D721Med (cell line): ENCODE data around the gene RPSA.

Source experiments
- DNase-seq: peaks from one replicate; pipeline ENCODE4 v3.0.0; 2011; ENCODE audit warnings: low spot score; ENCODE audit not compliant: insufficient read length
- FAIRE-seq: peaks from 2 replicates; lab custom pipeline; 2011; peaks lifted over from hg19 to GRCh38; lab: Jason Lieb, UNC
- CTCF ChIP-seq: IDR thresholded peaks from 2 replicates; pipeline ENCODE4 v1.5.1; 2012; ENCODE audit warnings: mild to moderate bottlenecking, control low read depth; ENCODE audit not compliant: insufficient read depth; ENCODE audit errors: missing control alignments

The RPSA gene

GRCh38 chr3:39420543-39420942 lies 14.0 kb downstream of the RPSA start:
- DNase-seq: no peak
- FAIRE-seq: no peak
- TF ChIP-seq CTCF: no peak

GRCh38 chr3:39423436-39423970 lies 17.0 kb downstream of the RPSA start:
- no peak for TF ChIP-seq CTCF
- FAIRE-seq (no peak), DNase-seq (no peak)

GRCh38 chr3:39426312-39426711 lies 19.8 kb downstream of the RPSA start:
- TF ChIP-seq CTCF: no peak
- no peak for FAIRE-seq

GRCh38 chr3:39427506-39427905 lies 21.0 kb downstream of the RPSA start:
- no peak for TF ChIP-seq CTCF
- DNase-seq (no peak), FAIRE-seq (no peak)

More at GRCh38 chr3:39426312-39426711, 19.8 kb downstream of the RPSA start:
- DNase-seq: no peak

- DNase-seq: no peak
- no peak for TF ChIP-seq CTCF
- FAIRE-seq: no peak
Measured at GRCh38 chr3:39428745-39429201, 22.3 kb downstream of the RPSA start.

DNA sequence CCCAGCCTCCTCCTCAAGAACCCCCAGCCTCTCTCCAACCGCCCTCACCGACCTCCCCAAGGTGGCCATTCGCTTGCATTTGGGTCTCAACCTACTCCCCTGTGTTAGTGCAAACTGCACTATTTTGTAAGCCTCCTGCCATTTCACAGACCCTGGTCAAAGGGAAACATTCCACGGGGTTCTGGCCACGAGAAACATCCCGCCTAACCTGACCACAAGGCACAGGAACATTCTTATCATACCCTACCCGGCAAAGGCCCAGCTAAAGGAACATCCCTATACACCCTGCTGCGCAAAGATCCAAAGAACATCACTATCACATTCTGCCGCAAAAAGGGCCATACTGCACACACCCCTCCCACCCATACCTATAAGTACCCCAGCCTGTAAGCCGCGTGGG lies 22.9 kb downstream of the RPSA start:
- FAIRE-seq: no peak
- DNase-seq: no peak
- no peak for TF ChIP-seq CTCF

DNA sequence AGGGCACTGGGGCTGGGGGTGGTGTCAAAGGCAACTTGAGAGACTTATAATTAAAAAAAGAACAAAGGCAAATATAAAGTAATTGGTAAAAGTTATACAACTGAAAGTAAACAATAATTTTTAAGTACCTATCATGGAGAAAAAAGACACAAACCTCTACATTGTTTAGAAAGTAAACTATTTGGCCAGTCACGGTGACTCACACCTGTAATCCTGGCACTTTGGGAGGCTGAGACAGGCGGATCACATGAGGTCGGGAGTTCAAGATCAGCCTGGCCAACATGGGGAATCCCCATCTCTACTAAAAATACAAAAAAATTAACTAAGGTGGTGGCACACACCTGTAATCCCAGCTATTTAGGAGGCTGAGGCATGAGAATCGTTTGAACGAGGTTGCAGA lies 25.8 kb downstream of the RPSA start:
- DNase-seq: no peak
- TF ChIP-seq CTCF: no peak
- no peak for FAIRE-seq
